ENCODE results near the gene FXYD1. TPM values are rescaled to one million over a fixed set of nuclear protein-coding genes. Genes with fewer than 3 reads are reported as not detected.

FXYD1 gene
- total and polyA plus RNA-seq, 4 donors: 5.7 to 37.6 (median 22.7) TPM

DNA sequence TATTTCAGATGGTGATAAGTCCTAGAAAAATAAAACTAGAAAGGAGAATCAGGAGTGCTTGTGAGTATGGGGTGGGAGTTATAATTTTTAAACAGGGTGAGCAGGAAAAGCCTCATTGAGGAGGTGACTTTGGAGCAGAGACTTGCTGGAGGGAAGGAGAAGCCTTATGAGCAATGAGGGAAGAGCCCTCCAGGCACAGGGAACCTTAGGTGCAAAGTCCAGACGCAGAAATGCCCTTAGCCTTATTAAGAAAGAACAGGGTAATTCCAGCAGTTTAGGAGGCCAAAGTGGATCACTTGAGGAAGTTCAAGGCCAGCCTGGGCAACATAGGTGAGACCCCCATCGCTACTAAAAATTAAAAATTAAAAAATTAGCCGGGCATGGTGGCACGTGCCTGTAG is 44.0 kb upstream of the FXYD1 start:
- Histone ChIP-seq H3K9me3 (ENCODE audit: control insufficient read depth in 4 of 4, insufficient read depth in 3 of 4, low read length in 3 of 4) (no peaks in the 10 kb centered on the region), H3K27me3 (ENCODE audit: control insufficient read depth in 3 of 3, insufficient read depth in 3 of 3, low read length in 2 of 3) (peaks cover 0 to 3% (median 0%) of the 10 kb centered on the region in 3 donors), H3K4me3 (no peak overlapping the region), H3K4me1 (ENCODE audit: control insufficient read depth in 5 of 5, insufficient read depth in 5 of 5, low read length in 5 of 5) (peaks cover 0 to 4% (median 0%) of the 10 kb centered on the region in 5 donors), H3K9ac (ENCODE audit: insufficient read depth in 1 of 2, low read length in 2 of 2) (no peak overlapping the region), H3K36me3 (ENCODE audit: control insufficient read depth in 4 of 4, insufficient read depth in 4 of 4, low read length in 4 of 4) (no peaks in the 10 kb centered on the region), H3K27ac (ENCODE audit: low read depth in 1 of 2, low read length in 1 of 2) (no peak overlapping the region)
- DNase-seq (no peak), ATAC-seq (ENCODE audit: insufficient read depth, low FRiP score) (no peak)
- TF ChIP-seq, protein P1, sequence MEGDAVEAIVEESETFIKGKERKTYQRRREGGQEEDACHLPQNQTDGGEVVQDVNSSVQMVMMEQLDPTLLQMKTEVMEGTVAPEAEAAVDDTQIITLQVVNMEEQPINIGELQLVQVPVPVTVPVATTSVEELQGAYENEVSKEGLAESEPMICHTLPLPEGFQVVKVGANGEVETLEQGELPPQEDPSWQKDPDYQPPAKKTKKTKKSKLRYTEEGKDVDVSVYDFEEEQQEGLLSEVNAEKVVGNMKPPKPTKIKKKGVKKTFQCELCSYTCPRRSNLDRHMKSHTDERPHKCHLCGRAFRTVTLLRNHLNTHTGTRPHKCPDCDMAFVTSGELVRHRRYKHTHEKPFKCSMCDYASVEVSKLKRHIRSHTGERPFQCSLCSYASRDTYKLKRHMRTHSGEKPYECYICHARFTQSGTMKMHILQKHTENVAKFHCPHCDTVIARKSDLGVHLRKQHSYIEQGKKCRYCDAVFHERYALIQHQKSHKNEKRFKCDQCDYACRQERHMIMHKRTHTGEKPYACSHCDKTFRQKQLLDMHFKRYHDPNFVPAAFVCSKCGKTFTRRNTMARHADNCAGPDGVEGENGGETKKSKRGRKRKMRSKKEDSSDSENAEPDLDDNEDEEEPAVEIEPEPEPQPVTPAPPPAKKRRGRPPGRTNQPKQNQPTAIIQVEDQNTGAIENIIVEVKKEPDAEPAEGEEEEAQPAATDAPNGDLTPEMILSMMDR (IDR thresholded peaks at IDR 0.05; ENCODE audit: control extremely low read depth, extremely low read depth): no peak
- WGBS, 2 donors: 92 to 95% methylated on average over 4 of the region's 4 CpGs

DNA sequence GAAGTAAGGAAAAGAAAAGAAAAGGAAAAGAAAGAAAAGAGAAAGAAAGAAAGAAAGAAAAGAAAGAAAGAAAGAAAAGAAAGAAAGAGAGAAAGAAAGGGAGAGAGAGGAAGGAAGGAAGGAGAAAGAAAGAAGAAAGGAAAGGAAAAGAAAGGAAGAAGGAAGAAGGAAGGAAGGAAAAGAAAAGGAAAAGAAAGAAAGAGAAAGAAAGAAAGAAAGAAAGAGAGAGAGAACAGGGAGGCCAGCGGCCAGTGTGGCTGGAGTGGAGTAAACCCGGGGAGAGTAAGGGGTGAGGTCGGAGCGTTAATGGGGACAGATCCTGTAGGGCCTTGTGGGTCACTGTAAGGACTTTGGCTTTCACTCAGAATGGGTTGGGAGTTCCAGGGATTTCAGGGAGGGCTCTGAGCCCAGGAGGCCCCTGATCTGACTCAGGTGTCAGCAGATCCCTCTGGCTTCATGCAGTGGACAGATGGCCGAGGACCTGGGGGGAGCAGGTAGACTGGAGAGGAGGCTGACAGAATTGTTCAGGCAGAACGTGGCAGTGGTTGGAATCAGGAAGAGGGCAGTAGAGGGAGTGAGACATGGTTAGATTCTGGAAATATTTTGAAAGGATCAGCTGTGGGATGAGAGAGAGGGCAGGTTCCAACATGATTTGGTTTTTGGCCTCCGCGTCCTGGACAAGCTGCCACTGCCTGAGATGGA is 42.8 kb upstream of the FXYD1 start:
- no peak overlapping the region for H3K27ac ChIP-seq (ENCODE audit: low read depth in 1 of 2, low read length in 1 of 2)
- DNase-seq (no peak), ATAC-seq (ENCODE audit: insufficient read depth, low FRiP score) (no peak)
- H3K27me3 ChIP-seq (ENCODE audit: control insufficient read depth in 3 of 3, insufficient read depth in 3 of 3, low read length in 2 of 3): no peaks in the 10 kb centered on the region
- H3K9me3 ChIP-seq (ENCODE audit: control insufficient read depth in 4 of 4, insufficient read depth in 3 of 4, low read length in 3 of 4): peaks cover 0 to 2% (median 0%) of the 10 kb centered on the region in 4 donors
- H3K9ac ChIP-seq (ENCODE audit: insufficient read depth in 1 of 2, low read length in 2 of 2): no peak overlapping the region
- H3K4me3 ChIP-seq: no peak overlapping the region
- WGBS, 2 donors: 77 to 84% methylated on average over 8 of the region's 8 CpGs
- TF ChIP-seq, protein P1 (IDR thresholded peaks at IDR 0.05; ENCODE audit: control extremely low read depth, extremely low read depth): no peak
- H3K4me1 ChIP-seq (ENCODE audit: control insufficient read depth in 5 of 5, insufficient read depth in 5 of 5, low read length in 5 of 5): peaks cover 0 to 1% (median 0%) of the 10 kb centered on the region in 5 donors
- no peaks in the 10 kb centered on the region for H3K36me3 ChIP-seq (ENCODE audit: control insufficient read depth in 4 of 4, insufficient read depth in 4 of 4, low read length in 4 of 4)

GRCh38 chr19:35098413-35099049 is 40.1 kb upstream of the FXYD1 start:
- DNase-seq (no peak), ATAC-seq (ENCODE audit: insufficient read depth, low FRiP score) (no peak)
- 79 to 86% methylated on average over 29 of the region's 29 CpGs for WGBS, 2 donors
- Histone ChIP-seq H3K4me3 (no peak overlapping the region), H3K36me3 (ENCODE audit: control insufficient read depth in 4 of 4, insufficient read depth in 4 of 4, low read length in 4 of 4) (no peaks in the 10 kb centered on the region), H3K9ac (ENCODE audit: insufficient read depth in 1 of 2, low read length in 2 of 2) (no peak overlapping the region), H3K9me3 (ENCODE audit: control insufficient read depth in 4 of 4, insufficient read depth in 3 of 4, low read length in 3 of 4) (peaks cover 0 to 2% (median 0%) of the 10 kb centered on the region in 4 donors), H3K27me3 (ENCODE audit: control insufficient read depth in 3 of 3, insufficient read depth in 3 of 3, low read length in 2 of 3) (no peaks in the 10 kb centered on the region), H3K27ac (ENCODE audit: low read depth in 1 of 2, low read length in 1 of 2) (no peak overlapping the region), H3K4me1 (ENCODE audit: control insufficient read depth in 5 of 5, insufficient read depth in 5 of 5, low read length in 5 of 5) (no peaks in the 10 kb centered on the region)
- TF ChIP-seq, protein P1 (IDR thresholded peaks at IDR 0.05; ENCODE audit: control extremely low read depth, extremely low read depth): no peak

Data from lung (tissue), 12 donors.